COLO668 (cell line): ENCODE measurements around the gene UPK3B.
"Not testable (repeated sequence)": the region's sequence is repeated elsewhere in the genome, so short reads cannot be mapped to it uniquely, and the experiment has no call there.

Source experiments
- DNase-seq: peaks from one replicate; lab custom pipeline; 2025; ENCODE audit not compliant: unreplicated experiment; lab: John Stamatoyannopoulos, UW

UPK3B gene

GRCh38 chr7:76512941-76513816, 2.8 kb downstream of the UPK3B start:
- no peak for DNase-seq

- DNase-seq, result no peak
These were observed 3.8 kb downstream of the UPK3B start for GRCh38 chr7:76513817-76514799.

GRCh38 chr7:76514926-76515771, 4.8 kb downstream of the UPK3B start:
- no peak for DNase-seq

GRCh38 chr7:76515999-76516443, 5.7 kb downstream of the UPK3B start:
- DNase-seq, result no peak

- not testable (repeated sequence) for DNase-seq
These were observed 6.6 kb downstream of the UPK3B start for GRCh38 chr7:76516932-76517331.

- DNase-seq, result not testable (repeated sequence)
These were observed 15.8 kb downstream of the UPK3B start for GRCh38 chr7:76526183-76526582.

- DNase-seq, result not testable (repeated sequence)
These were observed 21.3 kb downstream of the UPK3B start for GRCh38 chr7:76531643-76532042.

- DNase-seq, result not testable (repeated sequence)
These were observed 32.8 kb downstream of the UPK3B start, which contains the start of gene SPDYE16 for GRCh38 chr7:76543197-76543596. SPDYE16 (minus strand) TSS chr7:76543297; CDS start chr7:76541459, 1,838 bp downstream.

GRCh38 chr7:76549025-76549854, 38.9 kb downstream of the UPK3B start:
- DNase-seq, result peak; percentile 78

- DNase-seq, result not testable (repeated sequence)
These were observed 39.5 kb downstream of the UPK3B start for GRCh38 chr7:76549855-76550248.

- not testable (repeated sequence) for DNase-seq
These were observed 41.6 kb downstream of the UPK3B start for GRCh38 chr7:76551992-76552391.

- DNase-seq, result not testable (repeated sequence)
These were observed 49.3 kb downstream of the UPK3B start for GRCh38 chr7:76559685-76560084.

- not testable (repeated sequence) for DNase-seq
These were observed 49.8 kb downstream of the UPK3B start for GRCh38 chr7:76560157-76560556.

- DNase-seq, result not testable (repeated sequence)
These were observed 51.0 kb downstream of the UPK3B start for GRCh38 chr7:76561342-76561741.

- not testable (repeated sequence) for DNase-seq
These were observed 54.6 kb downstream of the UPK3B start for GRCh38 chr7:76565001-76565400.
